ENCODE results near the gene ARHGAP32. TPM values are rescaled to one million over a fixed set of nuclear protein-coding genes. Genes with fewer than 3 reads are reported as not detected.

The ARHGAP32 gene
- total RNA-seq, 1 donor = 20.1 TPM

- DNase-seq (ENCODE audit: low read depth) = no peak
- no peak overlapping the region for H3K4me3 ChIP-seq (ENCODE audit: low read depth, low read length)
- TF ChIP-seq CTCF (IDR thresholded peaks at IDR 0.05; ENCODE audit: insufficient read depth, low read length) = no peak
These were observed 23.6 kb upstream of the ARHGAP32 start for GRCh38 chr11:129215506-129216245.

GRCh38 chr11:129214710-129215295 lies 22.7 kb upstream of the ARHGAP32 start:
- no peak for TF ChIP-seq CTCF (IDR thresholded peaks at IDR 0.05; ENCODE audit: insufficient read depth, low read length)
- no peak for DNase-seq (ENCODE audit: low read depth)
- no peak overlapping the region for H3K4me3 ChIP-seq (ENCODE audit: low read depth, low read length)

GRCh38 chr11:129213261-129213660 lies 21.1 kb upstream of the ARHGAP32 start:
- TF ChIP-seq CTCF (IDR thresholded peaks at IDR 0.05; ENCODE audit: insufficient read depth, low read length) = no peak
- DNase-seq (ENCODE audit: low read depth) = no peak

GRCh38 chr11:129211397-129211796 lies 19.3 kb upstream of the ARHGAP32 start:
- H3K4me3 ChIP-seq (ENCODE audit: low read depth, low read length) = no peak overlapping the region
- no peak for DNase-seq (ENCODE audit: low read depth)
- TF ChIP-seq CTCF (IDR thresholded peaks at IDR 0.05; ENCODE audit: insufficient read depth, low read length) = no peak

More at GRCh38 chr11:129213261-129213660, 21.1 kb upstream of the ARHGAP32 start:
- no peak overlapping the region for H3K4me3 ChIP-seq (ENCODE audit: low read depth, low read length)

GRCh38 chr11:129210831-129211181 lies 18.7 kb upstream of the ARHGAP32 start:
- TF ChIP-seq CTCF (IDR thresholded peaks at IDR 0.05; ENCODE audit: insufficient read depth, low read length) = no peak
- DNase-seq (ENCODE audit: low read depth) = no peak
- no peak overlapping the region for H3K4me3 ChIP-seq (ENCODE audit: low read depth, low read length)

GRCh38 chr11:129209891-129210830 lies 18.0 kb upstream of the ARHGAP32 start:
- no peak for DNase-seq (ENCODE audit: low read depth)
- no peak overlapping the region for H3K4me3 ChIP-seq (ENCODE audit: low read depth, low read length)
- TF ChIP-seq CTCF (IDR thresholded peaks at IDR 0.05; ENCODE audit: insufficient read depth, low read length) = no peak
